SK-N-MC (cell line): Measurements from ENCODE around the gene CCDC185.
"Not testable (repeated sequence)": the region's sequence is repeated elsewhere in the genome, so short reads cannot be mapped to it uniquely, and the experiment has no call there.

Experiments
- DNase-seq: peaks from one replicate; pipeline ENCODE4 v3.0.0-alpha.2; 2011; ENCODE audit warnings: low read depth, low spot score
- H3K27ac ChIP-seq: fragments of 200-600 bp; sonication (generic); 2 replicates; pipeline ENCODE4 v1.5.1; 2016; ENCODE audit warnings: mixed run types
- H3K36me3 ChIP-seq: fragments of 200-600 bp; sonication (generic); 2 replicates; pipeline ENCODE4 v1.6.1; 2017; ENCODE audit warnings: antibody characterized with exemption, low read length, mixed read lengths; ENCODE audit not compliant: insufficient read depth
- H3K4me3 ChIP-seq: fragments of 200-600 bp; sonication (generic); 2 replicates; pipeline ENCODE4 v1.5.1; 2016
- H3K9ac ChIP-seq: fragments of 200-600 bp; sonication (generic); 2 replicates; pipeline ENCODE4 v1.8.0; 2017; ENCODE audit warnings: mixed run types, mixed read lengths; ENCODE audit not compliant: insufficient read length
- H3K9me3 ChIP-seq: fragments of 200-600 bp; sonication (generic); 2 replicates; pipeline ENCODE4 v1.6.1; 2017; ENCODE audit warnings: low read depth, mild to moderate bottlenecking, antibody characterized with exemption, low read length, moderate library complexity, mixed read lengths
- EZH2 ChIP-seq: fragments of 200-600 bp; sonication (generic); IDR thresholded peaks from one replicate; pipeline ENCODE4 v1.6.1; 2017; ENCODE audit warnings: antibody characterized with exemption
- FOXP2 ChIP-seq: optimal IDR thresholded peaks from 2 replicates; pipeline ENCODE3; 2011; ENCODE audit warnings: mild to moderate bottlenecking, moderate library complexity; ENCODE audit not compliant: insufficient read depth; ENCODE audit errors: extremely low read length, control extremely low read depth
- POLR2AphosphoS5 ChIP-seq: IDR thresholded peaks from 2 replicates; pipeline ENCODE4 v1.6.1; 2012; ENCODE audit warnings: mild to moderate bottlenecking, low read depth, low read length, borderline replicate concordance

Gene CCDC185

GRCh38 chr1:223364685-223365382, 28.4 kb upstream of the CCDC185 start:
- Histone ChIP-seq H3K36me3 (no peaks in the 10 kb centered on the region), H3K27ac (no peak overlapping the region), H3K9ac (no peak overlapping the region), H3K9me3 (no peaks in the 10 kb centered on the region), H3K4me3 (no peak overlapping the region)
- DNase-seq, result no peak
- TF ChIP-seq FOXP2, result no peak

- Histone ChIP-seq H3K36me3 (no peaks in the 10 kb centered on the region), H3K9ac (no peak overlapping the region), H3K27ac (no peak overlapping the region), H3K9me3 (no peaks in the 10 kb centered on the region; the same call in 1 of the 2 replicates), H3K4me3 (no peak overlapping the region)
- TF ChIP-seq EZH2 (no peak), FOXP2 (no peak), POLR2AphosphoS5 (no peak)
- no peak for DNase-seq
These were observed 19.1 kb upstream of the CCDC185 start for GRCh38 chr1:223374064-223374610.

- TF ChIP-seq EZH2 (no peak), POLR2AphosphoS5 (no peak), FOXP2 (no peak)
- H3K9me3 ChIP-seq, result no peaks in the 10 kb centered on the region; the same call in 1 of the 2 replicates
- H3K4me3 ChIP-seq, result no peak overlapping the region
- no peak overlapping the region for H3K27ac ChIP-seq
- DNase-seq, result no peak
- no peak overlapping the region for H3K9ac ChIP-seq
- no peaks in the 10 kb centered on the region for H3K36me3 ChIP-seq
These were observed 14.5 kb upstream of the CCDC185 start for GRCh38 chr1:223378754-223379153.

GRCh38 chr1:223386013-223386412, 7.2 kb upstream of the CCDC185 start:
- Histone ChIP-seq H3K9me3 (no peaks in the 10 kb centered on the region), H3K27ac (no peak overlapping the region), H3K4me3 (no peak overlapping the region), H3K36me3 (no peaks in the 10 kb centered on the region), H3K9ac (no peak overlapping the region)
- no peak for TF ChIP-seq POLR2AphosphoS5
- TF ChIP-seq EZH2, result no peak
- TF ChIP-seq FOXP2, result no peak
- DNase-seq, result no peak

- no peak for DNase-seq
- H3K9ac ChIP-seq, result no peak overlapping the region
- no peak overlapping the region for H3K4me3 ChIP-seq
- H3K36me3 ChIP-seq, result no peaks in the 10 kb centered on the region
- H3K27ac ChIP-seq, result no peak overlapping the region
- no peak for TF ChIP-seq FOXP2
- no peak for TF ChIP-seq EZH2
- TF ChIP-seq POLR2AphosphoS5, result no peak
- no peaks in the 10 kb centered on the region for H3K9me3 ChIP-seq
These were observed 2.6 kb upstream of the CCDC185 start for GRCh38 chr1:223390618-223391017.

- Histone ChIP-seq H3K36me3 (no peaks in the 10 kb centered on the region), H3K27ac (no peak overlapping the region), H3K9ac (no peak overlapping the region), H3K9me3 (no peaks in the 10 kb centered on the region), H3K4me3 (no peak overlapping the region)
- DNase-seq, result no peak
- no peak for TF ChIP-seq FOXP2
- TF ChIP-seq POLR2AphosphoS5, result no peak
- TF ChIP-seq EZH2, result no peak
These were observed 1.0 kb downstream of the CCDC185 start for GRCh38 chr1:223394242-223394641.

GRCh38 chr1:223394706-223395105, 1.5 kb downstream of the CCDC185 start:
- Histone ChIP-seq H3K4me3 (no peak overlapping the region), H3K27ac (no peak overlapping the region), H3K9me3 (no peaks in the 10 kb centered on the region), H3K36me3 (no peaks in the 10 kb centered on the region), H3K9ac (no peak overlapping the region)
- no peak for DNase-seq
- TF ChIP-seq EZH2 (no peak), FOXP2 (no peak), POLR2AphosphoS5 (no peak)

GRCh38 chr1:223399393-223399792, 6.2 kb downstream of the CCDC185 start:
- not testable (repeated sequence) for H3K9me3 ChIP-seq, H3K27ac ChIP-seq, H3K4me3 ChIP-seq, DNase-seq, H3K36me3 ChIP-seq, H3K9ac ChIP-seq

GRCh38 chr1:223401873-223402789, 8.9 kb downstream of the CCDC185 start:
- Histone ChIP-seq H3K4me3 (no peak overlapping the region), H3K9me3 (no peaks in the 10 kb centered on the region), H3K27ac (no peak overlapping the region), H3K9ac (no peak overlapping the region), H3K36me3 (no peaks in the 10 kb centered on the region)
- TF ChIP-seq EZH2 (no peak), POLR2AphosphoS5 (no peak), FOXP2 (no peak)
- DNase-seq, result no peak
